Suprapubic skin (tissue), 4 donors: ENCODE results near the gene NCOA5. TPM values are rescaled to one million over a fixed set of nuclear protein-coding genes. Genes with fewer than 3 reads are reported as not detected.

ENCODE experiments used
- DNase-seq, 2 donors: peaks; one replicate each; pipeline ENCODE4 v3.0.0-alpha.2; 2019; ENCODE audit warnings: low spot score in 2 of 2
- H3K27ac ChIP-seq: fragments of 200-600 bp; sonication (generic); one replicate; pipeline ENCODE4 v1.5.1; 2019
- H3K27me3 ChIP-seq: fragments of 200-600 bp; sonication (generic); one replicate; pipeline ENCODE4 v1.5.1; 2019
- H3K36me3 ChIP-seq: fragments of 200-600 bp; sonication (generic); one replicate; pipeline ENCODE4 v1.5.1; 2019
- H3K4me1 ChIP-seq: fragments of 200-600 bp; sonication (generic); one replicate; pipeline ENCODE4 v1.5.1; 2019
- H3K4me3 ChIP-seq: fragments of 200-600 bp; sonication (generic); one replicate; pipeline ENCODE4 v1.5.1; 2019; ENCODE audit warnings: mild to moderate bottlenecking
- H3K9me3 ChIP-seq: fragments of 200-600 bp; sonication (generic); one replicate; pipeline ENCODE4 v1.5.1; 2019
- CTCF ChIP-seq, 2 donors: fragments of 200-600 bp in 1 of 2; fragments of 450-650 bp in 1 of 2; sonication (generic) in 1 of 2; IDR thresholded peaks; one replicate each; pipeline ENCODE4 v1.5.1; 2016 to 2019; ENCODE audit warnings: antibody characterized with exemption in 2 of 2, mild to moderate bottlenecking in 1 of 2, moderate library complexity in 1 of 2
- EP300 ChIP-seq: sonication (generic); formaldehyde crosslinking; IDR thresholded peaks from one replicate; pipeline ENCODE4 v1.6.1; 2017; ENCODE audit warnings: antibody characterized with exemption
- POLR2A ChIP-seq, 2 donors: fragments of 450-650 bp; IDR thresholded peaks; one replicate each; pipeline ENCODE4 v1.6.1; 2017; ENCODE audit warnings: antibody characterized with exemption in 2 of 2, mild to moderate bottlenecking in 2 of 2, moderate library complexity in 2 of 2
- POLR2AphosphoS5 ChIP-seq, 3 donors: sonication (generic); formaldehyde crosslinking; IDR thresholded peaks; one replicate each; pipeline ENCODE4 v1.6.1; 2017; ENCODE audit warnings: antibody characterized with exemption in 3 of 3
- WGBS: methylation state at CpG from one replicate; pipeline ENCODE4 v1.1.5; 2018; 5-methylcytosine and 5-hydroxymethylcytosine counted together
- total RNA-seq, 4 donors: library from RNA; depleted of rRNA; stranded (reverse); fragments of >200 nt; gene quantifications; one replicate each; pipeline ENCODE4 v1.1.0, GENCODE V29; 2016

The NCOA5 gene
- total RNA-seq, 4 donors from 2014 or later = 23.2 to 30.1 (median 25.2) TPM

- no peaks in the 10 kb centered on the region for H3K36me3 ChIP-seq
- peaks cover 54% of the 10 kb centered on the region for H3K4me1 ChIP-seq
- no peak for DNase-seq
- H3K27ac ChIP-seq = peak overlapping the region; percentile 98
- no peaks in the 10 kb centered on the region for H3K9me3 ChIP-seq
- no peak for TF ChIP-seq EP300
- no peak for TF ChIP-seq POLR2AphosphoS5 (IDR thresholded peaks at IDR 0.05)
- no peak for TF ChIP-seq POLR2A (IDR thresholded peaks at IDR 0.05)
- no peak for TF ChIP-seq CTCF (IDR thresholded peaks at IDR 0.05)
- H3K4me3 ChIP-seq = peak overlapping the region; percentile 84
- 0% methylated on average over 9 of the region's 31 CpGs for WGBS
- H3K27me3 ChIP-seq = no peaks in the 10 kb centered on the region
Observed at GRCh38 chr20:46089167-46089416, 670 bp downstream of the NCOA5 start.

DNA sequence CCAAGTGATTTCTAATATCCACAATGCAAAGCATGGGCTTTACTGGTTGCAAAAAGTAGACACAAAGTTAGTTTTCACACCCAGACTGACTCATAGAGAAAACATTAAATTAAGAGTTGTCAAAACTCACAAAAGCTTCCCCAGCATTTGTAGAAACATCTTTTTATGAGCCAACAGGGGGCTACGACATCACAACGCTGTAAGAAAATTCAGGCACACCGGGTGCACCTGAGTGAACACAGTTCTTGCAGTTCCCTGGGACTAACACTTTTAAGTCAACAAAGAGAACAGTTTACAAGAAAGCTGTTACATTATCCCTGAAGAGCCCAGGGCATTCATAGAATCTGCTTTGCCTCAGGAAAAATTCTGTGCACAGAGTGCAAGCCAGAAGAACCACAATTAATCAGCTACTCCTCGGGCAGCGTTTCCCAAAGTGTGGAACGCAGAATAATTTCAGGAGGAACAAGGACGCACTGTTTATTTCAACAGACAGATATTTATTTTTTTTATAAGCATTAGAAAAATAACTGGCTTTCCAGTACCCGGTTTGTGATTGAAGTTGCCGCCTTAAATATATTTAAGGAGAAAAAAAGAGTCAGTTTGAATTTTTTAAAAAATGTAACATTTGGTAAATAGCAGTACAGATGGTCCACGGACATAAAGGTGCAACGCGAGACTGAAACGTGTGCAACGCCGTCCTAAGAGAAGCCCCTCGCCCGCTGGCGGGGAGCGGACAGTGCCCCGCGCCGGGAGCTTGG lies 1.2 kb downstream of the NCOA5 start:
- H3K4me1 ChIP-seq = peaks cover 59% of the 10 kb centered on the region
- no peaks in the 10 kb centered on the region for H3K36me3 ChIP-seq
- no peaks in the 10 kb centered on the region for H3K9me3 ChIP-seq
- H3K4me3 ChIP-seq = peak overlapping the region; percentile 84
- no peak for DNase-seq
- no peak for TF ChIP-seq POLR2A (IDR thresholded peaks at IDR 0.05)
- peak overlapping the region; percentile 98 for H3K27ac ChIP-seq
- no peaks in the 10 kb centered on the region for H3K27me3 ChIP-seq
- WGBS = 4% methylated on average over 22 of the region's 22 CpGs

GRCh38 chr20:46087161-46087560 lies 2.6 kb downstream of the NCOA5 start:
- Histone ChIP-seq H3K9me3 (no peaks in the 10 kb centered on the region), H3K27me3 (no peaks in the 10 kb centered on the region), H3K36me3 (no peaks in the 10 kb centered on the region), H3K4me1 (peaks cover 73% of the 10 kb centered on the region), H3K27ac (no peak overlapping the region), H3K4me3 (peak overlapping the region; percentile 8)
- TF ChIP-seq CTCF (IDR thresholded peaks at IDR 0.05) (peak; percentile 18 to 29), POLR2A (IDR thresholded peaks at IDR 0.05) (no peak)
- DNase-seq = no peak
- WGBS = 23% methylated on average over 8 of the region's 8 CpGs

DNA sequence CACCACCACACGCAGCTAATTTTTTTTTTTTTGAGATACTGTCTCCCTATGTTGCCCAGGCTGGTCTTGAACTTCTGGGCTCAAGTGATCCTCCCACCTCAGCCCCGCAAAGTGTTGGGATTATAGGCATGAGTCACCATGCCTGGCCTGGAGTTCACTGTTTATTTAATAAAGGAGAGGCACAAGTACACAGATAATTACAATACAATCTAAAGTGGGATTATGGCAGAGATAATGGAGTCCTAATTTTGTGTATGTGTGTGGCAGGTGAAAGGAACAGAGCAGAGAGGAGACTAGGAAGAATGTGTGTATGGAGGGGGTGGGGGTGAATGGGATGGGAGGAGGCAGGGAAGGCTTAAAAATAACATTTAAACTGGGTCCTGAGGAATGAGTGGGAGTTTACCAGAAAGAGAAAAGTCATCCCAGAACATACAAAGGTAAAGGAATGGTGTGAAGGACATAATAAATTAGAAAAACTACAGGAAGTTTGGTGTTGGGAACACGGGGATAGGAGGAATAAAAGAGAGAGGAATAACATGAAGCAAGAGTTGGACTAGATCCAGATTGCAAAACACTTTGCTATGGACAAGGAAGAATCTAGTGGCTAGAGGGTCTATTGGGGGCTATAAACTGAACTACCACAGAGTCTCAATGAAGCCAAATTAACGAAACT lies 4.4 kb downstream of the NCOA5 start:
- TF ChIP-seq EP300 (no peak), POLR2AphosphoS5 (IDR thresholded peaks at IDR 0.05) (no peak), CTCF (IDR thresholded peaks at IDR 0.05) (no peak), POLR2A (IDR thresholded peaks at IDR 0.05) (no peak)
- DNase-seq = no peak
- 42% methylated on average over 4 of the region's 4 CpGs for WGBS
- H3K36me3 ChIP-seq = no peaks in the 10 kb centered on the region
- no peaks in the 10 kb centered on the region for H3K9me3 ChIP-seq
- no peak overlapping the region for H3K27ac ChIP-seq
- H3K4me1 ChIP-seq = peaks cover 70% of the 10 kb centered on the region
- no peak overlapping the region for H3K4me3 ChIP-seq
- no peaks in the 10 kb centered on the region for H3K27me3 ChIP-seq

GRCh38 chr20:46084805-46085178 lies 5.0 kb downstream of the NCOA5 start:
- H3K27ac ChIP-seq = no peak overlapping the region
- TF ChIP-seq EP300 (no peak), POLR2AphosphoS5 (IDR thresholded peaks at IDR 0.05) (no peak), CTCF (IDR thresholded peaks at IDR 0.05) (no peak), POLR2A (IDR thresholded peaks at IDR 0.05) (no peak)
- 88% methylated on average over 3 of the region's 3 CpGs for WGBS

More at GRCh38 chr20:46084805-46085178, 5.0 kb downstream of the NCOA5 start:
- no peaks in the 10 kb centered on the region for H3K9me3 ChIP-seq
- DNase-seq = no peak
- H3K4me1 ChIP-seq = peaks cover 68% of the 10 kb centered on the region
- H3K27me3 ChIP-seq = no peaks in the 10 kb centered on the region
- no peak overlapping the region for H3K4me3 ChIP-seq
- H3K36me3 ChIP-seq = no peaks in the 10 kb centered on the region
